T-helper 22 cell (primary cell): Measurements from ENCODE around the gene TMED10.

ENCODE experiments used
- DNase-seq: peaks from one replicate; pipeline ENCODE4 v3.0.0-alpha.2; 2020; ENCODE audit warnings: low read depth

The TMED10 gene

GRCh38 chr14:75176142-75176820, at the start of gene TMED10:
Gene TMED10 (minus strand): TSS chr14:75176612. CDS start chr14:75176579, 33 bp downstream.
- DNase-seq, result peak; percentile 86

- DNase-seq, result no peak
Measured at GRCh38 chr14:75224561-75224960, 48.1 kb upstream of the TMED10 start.

GRCh38 chr14:75223664-75224154, 47.3 kb upstream of the TMED10 start:
- DNase-seq, result no peak

- DNase-seq, result no peak
Measured at GRCh38 chr14:75222208-75222701, 45.8 kb upstream of the TMED10 start.

- no peak for DNase-seq
Measured at GRCh38 chr14:75221797-75222196, 45.4 kb upstream of the TMED10 start.

GRCh38 chr14:75220156-75220555, 43.7 kb upstream of the TMED10 start:
- no peak for DNase-seq

- DNase-seq, result no peak
Measured at GRCh38 chr14:75217508-75218206, 41.2 kb upstream of the TMED10 start.

GRCh38 chr14:75216427-75217006, 40.1 kb upstream of the TMED10 start:
- no peak for DNase-seq

GRCh38 chr14:75215520-75215919, 39.1 kb upstream of the TMED10 start:
- DNase-seq, result no peak

- no peak for DNase-seq
Measured at GRCh38 chr14:75214558-75214957, 38.1 kb upstream of the TMED10 start.

- no peak for DNase-seq
Measured at GRCh38 chr14:75213172-75213571, 36.8 kb upstream of the TMED10 start.

- no peak for DNase-seq
Measured at GRCh38 chr14:75208843-75209242, 32.4 kb upstream of the TMED10 start.

- DNase-seq, result no peak
Measured at GRCh38 chr14:75206190-75206589, 29.8 kb upstream of the TMED10 start.

GRCh38 chr14:75205591-75205990, 29.2 kb upstream of the TMED10 start:
- DNase-seq, result no peak

GRCh38 chr14:75204116-75204515, 27.7 kb upstream of the TMED10 start:
- DNase-seq, result no peak

GRCh38 chr14:75202657-75203056, 26.2 kb upstream of the TMED10 start:
- no peak for DNase-seq

- no peak for DNase-seq
Measured at GRCh38 chr14:75201087-75201486, 24.7 kb upstream of the TMED10 start.

- DNase-seq, result no peak
Measured at GRCh38 chr14:75200451-75200850, 24.0 kb upstream of the TMED10 start.

- no peak for DNase-seq
Measured at GRCh38 chr14:75198291-75198933, 22.0 kb upstream of the TMED10 start.

GRCh38 chr14:75197338-75197737, 20.9 kb upstream of the TMED10 start:
- DNase-seq, result no peak

- no peak for DNase-seq
Measured at GRCh38 chr14:75196468-75196867, 20.1 kb upstream of the TMED10 start.

GRCh38 chr14:75196064-75196463, 19.7 kb upstream of the TMED10 start:
- DNase-seq, result no peak

GRCh38 chr14:75191100-75191499, 14.7 kb upstream of the TMED10 start:
- DNase-seq, result no peak
